Uterus (tissue), 4 donors: ENCODE results near the gene SPG21. TPM values are rescaled to one million over a fixed set of nuclear protein-coding genes. Genes with fewer than 3 reads are reported as not detected.

Experiments
- DNase-seq, 2 donors: peaks; one replicate each; pipeline ENCODE4 v3.0.0-alpha.2; 2019 to 2020
- H3K27ac ChIP-seq, 2 donors: fragments of 200-600 bp; sonication (generic); 1 replicate in 1 of 2; 2 replicates in 1 of 2; pipeline ENCODE4 v1.5.1; 2016 to 2018
- H3K27me3 ChIP-seq, 2 donors: fragments of 200-600 bp; sonication (generic); one replicate each; pipeline ENCODE4 v1.5.1; 2018 to 2019; ENCODE audit warnings: control low read depth in 1 of 2
- H3K36me3 ChIP-seq, 2 donors: fragments of 200-600 bp; sonication (generic); one replicate each; pipeline ENCODE4 v1.5.1; 2019; ENCODE audit warnings: control low read depth in 1 of 2
- H3K4me1 ChIP-seq, 2 donors: fragments of 200-600 bp; sonication (generic); one replicate each; pipeline ENCODE4 v1.5.1; 2018 to 2019; ENCODE audit warnings: control low read depth in 1 of 2
- H3K4me3 ChIP-seq, 2 donors: fragments of 200-600 bp; sonication (generic); 1 replicate in 1 of 2; 2 replicates in 1 of 2; pipeline ENCODE4 v1.5.1; 2018 to 2019; ENCODE audit warnings: mild to moderate bottlenecking in 1 of 2
- H3K9me3 ChIP-seq, 2 donors: fragments of 200-600 bp; sonication (generic); one replicate each; pipeline ENCODE4 v1.5.1; 2019; ENCODE audit warnings: control low read depth in 1 of 2
- CTCF ChIP-seq, 4 experiments: fragments of 200-600 bp in 2 of 4; fragments of 450-650 bp in 2 of 4; sonication (generic) in 2 of 4; IDR thresholded peaks; one replicate each; pipeline ENCODE4 v1.5.1; 2016 to 2019; ENCODE audit warnings: antibody characterized with exemption in 4 of 4, mild to moderate bottlenecking in 2 of 4, moderate library complexity in 1 of 4
- POLR2A ChIP-seq, 2 donors: fragments of 450-650 bp; IDR thresholded peaks; one replicate each; pipeline ENCODE4 v1.6.1; 2016; ENCODE audit warnings: antibody characterized with exemption in 2 of 2, mild to moderate bottlenecking in 1 of 2, moderate library complexity in 1 of 2
- intact Hi-C: fragments of 100-400 bp; cut with DNase I; formaldehyde crosslinking; loops from one replicate; pipeline ENCODE4 v1.15.1; 2023; ENCODE audit warnings: low total_unique reads
- total RNA-seq, 4 donors: library from RNA; depleted of rRNA in 3 of 4; stranded (reverse); fragments of >200 nt in 3 of 4; gene quantifications; one replicate each; pipeline versions ENCODE4 v1.1.0 to v1.2.4, GENCODE V29; 2014 to 2023
- donor health status: DM: yes; HTN: yes; CAD: no.

Gene SPG21
- total RNA-seq, 4 donors from 2014 or later: 22.8 to 130 (median 80.7) TPM

GRCh38 chr15:65033659-65034269 is 44.0 kb upstream of the SPG21 start:
- H3K4me3 ChIP-seq: no peak overlapping the region
- intact Hi-C loops: loop anchor here (10.0 kb wide), 1 partner anchor 51 kb away; no protein-coding TSS in a partner anchor
- H3K4me1 ChIP-seq: no peaks in the 10 kb centered on the region
- no peak for DNase-seq
- TF ChIP-seq CTCF (IDR thresholded peaks at IDR 0.05) (peak; percentile 50 to 69 (median 54)), POLR2A (IDR thresholded peaks at IDR 0.05) (no peak)
- no peaks in the 10 kb centered on the region for H3K9me3 ChIP-seq
- H3K27ac ChIP-seq: no peak overlapping the region
- no peaks in the 10 kb centered on the region for H3K36me3 ChIP-seq
- no peaks in the 10 kb centered on the region for H3K27me3 ChIP-seq

DNA sequence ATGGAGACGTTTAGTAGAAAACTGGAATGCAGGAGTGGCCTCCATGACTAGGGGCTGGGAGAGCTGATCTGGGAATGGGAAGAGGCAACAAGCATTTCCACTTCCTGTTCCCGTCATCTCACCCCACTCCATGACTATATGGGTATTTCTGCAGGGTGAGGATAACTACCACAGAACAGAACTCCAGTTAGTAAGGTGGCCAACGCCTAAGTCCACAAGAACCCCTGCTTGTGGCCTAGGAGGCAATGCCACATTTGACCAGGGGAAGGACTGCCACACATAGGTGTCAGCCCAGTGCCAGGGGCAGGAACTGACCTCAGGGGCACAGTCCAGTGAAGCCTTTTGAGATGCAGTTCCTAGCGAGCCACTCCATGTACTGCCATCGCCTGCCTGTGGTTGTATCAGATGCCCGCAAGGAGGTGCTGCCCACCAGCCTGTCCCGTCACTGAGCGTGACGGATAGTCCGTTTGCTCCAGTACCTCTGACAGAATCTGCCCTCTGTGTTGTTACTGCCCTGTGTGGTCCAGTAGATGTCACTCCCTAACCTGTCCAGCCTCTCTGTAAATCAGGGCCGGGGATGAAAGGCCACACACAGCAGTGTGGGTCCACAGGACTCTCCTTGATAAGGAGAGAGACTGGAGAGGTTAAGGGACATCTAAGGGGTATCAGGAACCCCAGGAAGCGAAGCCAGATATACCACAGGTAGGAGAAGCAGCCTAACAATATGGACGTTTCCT is 43.3 kb upstream of the SPG21 start:
- Histone ChIP-seq H3K9me3 (no peaks in the 10 kb centered on the region), H3K27ac (no peak overlapping the region), H3K4me3 (no peak overlapping the region), H3K36me3 (no peaks in the 10 kb centered on the region), H3K27me3 (no peaks in the 10 kb centered on the region), H3K4me1 (no peaks in the 10 kb centered on the region)
- intact Hi-C loops: loop anchor here (10.0 kb wide), 1 partner anchor 52 kb away; no protein-coding TSS in a partner anchor
- TF ChIP-seq POLR2A (IDR thresholded peaks at IDR 0.05): no peak
- TF ChIP-seq CTCF (IDR thresholded peaks at IDR 0.05): peak; percentile 45 to 69 (median 64)
- peak; percentile 53 to 65 for DNase-seq

GRCh38 chr15:65029736-65030208 is 40.1 kb upstream of the SPG21 start:
- no peak for DNase-seq
- TF ChIP-seq POLR2A (IDR thresholded peaks at IDR 0.05) (no peak), CTCF (IDR thresholded peaks at IDR 0.05) (no peak)
- no peaks in the 10 kb centered on the region for H3K36me3 ChIP-seq
- H3K27me3 ChIP-seq: no peaks in the 10 kb centered on the region
- intact Hi-C loops: loop anchor here (10.0 kb wide), 1 partner anchor 55 kb away; no protein-coding TSS in a partner anchor
- H3K27ac ChIP-seq: peak overlapping the region; percentile 75 to 81
- H3K4me1 ChIP-seq: no peaks in the 10 kb centered on the region
- no peaks in the 10 kb centered on the region for H3K9me3 ChIP-seq
- H3K4me3 ChIP-seq: peak overlapping the region; percentile 75 to 89

DNA sequence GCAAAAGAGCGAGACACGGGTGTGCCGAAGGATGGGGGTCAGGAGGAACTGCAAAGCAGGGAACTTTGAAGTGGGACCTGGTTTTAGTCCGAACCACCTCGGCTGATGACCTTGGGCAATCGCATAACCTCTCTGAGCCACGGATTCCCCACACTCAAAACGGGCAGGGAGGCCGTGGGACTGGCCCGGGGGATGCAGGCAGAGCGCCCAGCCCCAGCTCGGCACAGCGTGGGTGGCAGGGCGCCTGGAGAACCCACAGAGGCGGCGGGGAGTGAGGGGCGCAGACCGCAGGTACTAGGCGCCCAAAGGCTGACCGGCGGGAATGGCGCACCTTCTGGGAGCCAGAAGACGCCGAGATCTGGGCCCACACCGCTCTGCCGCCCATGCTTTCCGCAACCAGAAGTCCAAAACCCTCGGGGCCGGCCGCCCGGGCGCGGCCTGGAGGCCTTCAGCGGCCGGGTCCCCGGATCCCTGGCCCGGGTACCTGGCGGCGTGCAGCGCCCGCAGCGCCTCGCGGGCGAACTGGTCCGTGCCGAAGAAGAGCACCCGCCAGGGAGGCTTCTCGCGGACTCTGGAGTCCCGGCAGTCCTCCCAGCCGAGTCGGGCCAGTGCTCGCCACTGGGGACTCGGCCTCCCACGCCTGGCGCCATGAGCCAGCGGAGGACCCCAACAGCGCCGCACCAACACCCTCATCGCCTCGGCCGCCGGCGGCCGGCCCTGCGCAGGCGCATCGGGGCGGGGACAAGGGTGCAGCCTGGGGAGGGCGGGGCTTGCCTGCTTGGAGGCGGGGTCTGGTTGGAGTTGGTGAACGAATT is 39.4 kb upstream of the SPG21 start, which contains the start of gene MTFMT:
Gene MTFMT (minus strand): TSS at position 719 of the 815 bp plus-strand sequence. CDS start 26 bp downstream, at position 693.
- H3K9me3 ChIP-seq: no peaks in the 10 kb centered on the region
- DNase-seq: peak; percentile 91 to 95
- H3K4me1 ChIP-seq: no peaks in the 10 kb centered on the region
- intact Hi-C loops: no loop called here
- no peaks in the 10 kb centered on the region for H3K36me3 ChIP-seq
- no peaks in the 10 kb centered on the region for H3K27me3 ChIP-seq
- TF ChIP-seq CTCF (IDR thresholded peaks at IDR 0.05): peak; percentile 12 to 42 (median 20)
- peak; percentile 94 to 95 for TF ChIP-seq POLR2A (IDR thresholded peaks at IDR 0.05)
- peak within 1 kb of the TSS; percentile 75 to 89 for H3K4me3 ChIP-seq
- peak within 1 kb of the TSS; percentile 75 to 81 for H3K27ac ChIP-seq
